Choroid plexus epithelial cell (primary cell): ENCODE results near the gene PDGFD.

ENCODE experiments used
- DNase-seq: peaks from one replicate; pipeline ENCODE4 v3.0.0-alpha.2; 2010; ENCODE audit warnings: low read depth
- H3K4me3 ChIP-seq: 2 replicates; pipeline ENCODE4 v1.5.1; 2011; ENCODE audit warnings: low read depth, mild to moderate bottlenecking, control low read depth, low read length, moderate library complexity
- TF ChIP-seq, protein P1 (sequence below): conservative IDR thresholded peaks from 2 replicates; pipeline ENCODE4 v1.5.1; 2011; ENCODE audit warnings: low read depth, mild to moderate bottlenecking, control low read depth, inconsistent platforms, low read length, moderate library complexity

PDGFD gene

DNA sequence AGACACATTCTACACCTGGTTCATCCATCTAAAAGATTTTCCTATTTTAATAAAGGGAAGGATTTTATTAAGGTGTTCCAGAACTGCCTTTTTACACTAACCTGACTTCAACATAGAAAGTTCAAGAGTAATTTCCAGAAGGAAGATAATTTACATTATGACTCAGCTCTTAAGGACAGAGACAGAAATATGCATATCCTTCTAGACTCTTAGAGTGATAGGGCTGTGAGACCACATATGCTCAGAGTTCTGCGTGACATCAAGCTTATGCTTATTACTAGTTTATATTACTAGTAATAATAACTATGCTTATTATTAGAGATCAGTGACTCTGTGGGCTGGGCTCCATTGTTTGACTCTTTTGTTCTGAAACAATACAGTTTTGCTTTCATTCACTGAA is 4.6 kb downstream of the PDGFD start:
- DNase-seq: peak; percentile 58
- TF ChIP-seq, protein P1, sequence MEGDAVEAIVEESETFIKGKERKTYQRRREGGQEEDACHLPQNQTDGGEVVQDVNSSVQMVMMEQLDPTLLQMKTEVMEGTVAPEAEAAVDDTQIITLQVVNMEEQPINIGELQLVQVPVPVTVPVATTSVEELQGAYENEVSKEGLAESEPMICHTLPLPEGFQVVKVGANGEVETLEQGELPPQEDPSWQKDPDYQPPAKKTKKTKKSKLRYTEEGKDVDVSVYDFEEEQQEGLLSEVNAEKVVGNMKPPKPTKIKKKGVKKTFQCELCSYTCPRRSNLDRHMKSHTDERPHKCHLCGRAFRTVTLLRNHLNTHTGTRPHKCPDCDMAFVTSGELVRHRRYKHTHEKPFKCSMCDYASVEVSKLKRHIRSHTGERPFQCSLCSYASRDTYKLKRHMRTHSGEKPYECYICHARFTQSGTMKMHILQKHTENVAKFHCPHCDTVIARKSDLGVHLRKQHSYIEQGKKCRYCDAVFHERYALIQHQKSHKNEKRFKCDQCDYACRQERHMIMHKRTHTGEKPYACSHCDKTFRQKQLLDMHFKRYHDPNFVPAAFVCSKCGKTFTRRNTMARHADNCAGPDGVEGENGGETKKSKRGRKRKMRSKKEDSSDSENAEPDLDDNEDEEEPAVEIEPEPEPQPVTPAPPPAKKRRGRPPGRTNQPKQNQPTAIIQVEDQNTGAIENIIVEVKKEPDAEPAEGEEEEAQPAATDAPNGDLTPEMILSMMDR: no peak
- no peak overlapping the region for H3K4me3 ChIP-seq

DNA sequence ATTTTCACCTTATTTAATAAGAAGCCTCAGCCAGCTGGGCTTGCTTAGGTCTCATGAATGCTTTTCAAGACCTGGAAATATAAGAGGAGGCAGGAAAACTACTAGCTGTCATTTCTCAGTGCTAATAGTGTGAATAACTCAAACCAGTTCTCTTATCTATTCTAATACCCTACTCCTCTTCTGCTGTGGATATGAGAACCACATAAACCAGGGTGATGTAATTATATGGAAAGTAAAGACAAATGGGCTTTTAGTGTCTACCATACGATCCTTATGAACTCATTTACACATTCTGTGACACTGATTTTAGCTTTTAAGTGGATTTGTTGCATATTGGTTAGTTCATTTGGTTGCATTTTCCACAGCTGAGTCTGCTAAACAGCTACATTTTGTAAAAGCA is 8.6 kb downstream of the PDGFD start:
- H3K4me3 ChIP-seq: no peak overlapping the region
- TF ChIP-seq, protein P1: no peak
- no peak for DNase-seq

DNA sequence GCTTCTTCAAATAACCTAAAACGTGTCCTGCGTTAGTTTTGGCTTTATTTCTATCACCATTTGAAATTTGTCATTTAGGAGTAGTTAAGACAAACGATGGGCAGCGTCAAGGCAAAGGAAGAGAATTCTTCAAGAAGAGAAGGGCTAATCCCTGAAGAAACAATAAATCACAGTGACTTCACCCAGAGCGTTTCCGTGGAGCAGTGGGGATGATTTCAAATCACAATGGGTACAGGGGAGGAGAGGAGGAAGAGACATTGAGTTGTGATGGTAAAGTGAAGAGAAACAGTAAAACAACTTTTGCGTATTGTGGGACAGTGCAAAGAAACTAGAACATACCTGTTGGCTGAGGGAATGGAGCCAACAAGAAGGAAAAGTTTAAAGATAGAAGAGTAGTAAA is 9.7 kb downstream of the PDGFD start:
- no peak overlapping the region for H3K4me3 ChIP-seq
- DNase-seq: no peak
- TF ChIP-seq, protein P1: no peak

DNA sequence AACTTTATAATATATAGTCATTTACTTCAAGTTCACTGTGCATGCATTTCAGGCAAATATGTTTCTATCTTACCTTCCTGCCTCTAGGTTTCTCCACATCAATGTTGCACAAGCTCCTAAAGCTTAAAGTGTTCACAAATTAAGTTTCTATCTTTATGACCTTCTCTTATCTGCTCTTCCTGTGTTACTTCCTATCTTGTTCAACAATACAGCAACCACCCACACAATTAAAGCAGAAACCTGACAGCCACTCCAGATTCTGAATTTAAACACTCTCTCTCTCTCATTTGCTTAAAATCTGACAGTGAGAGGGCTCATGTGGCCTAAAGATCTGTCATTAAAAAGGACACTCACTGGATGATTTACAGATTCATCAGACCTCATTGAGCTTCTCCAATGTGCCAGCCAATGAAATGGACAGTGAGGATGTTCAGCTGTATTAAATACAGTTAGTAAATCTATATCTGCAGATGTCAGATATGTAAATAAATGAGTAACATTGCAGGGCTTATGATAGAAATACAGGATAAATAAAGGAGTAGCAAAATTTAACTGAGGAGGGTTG is 10.9 kb downstream of the PDGFD start:
- no peak overlapping the region for H3K4me3 ChIP-seq
- TF ChIP-seq, protein P1: no peak
- DNase-seq: no peak

DNA sequence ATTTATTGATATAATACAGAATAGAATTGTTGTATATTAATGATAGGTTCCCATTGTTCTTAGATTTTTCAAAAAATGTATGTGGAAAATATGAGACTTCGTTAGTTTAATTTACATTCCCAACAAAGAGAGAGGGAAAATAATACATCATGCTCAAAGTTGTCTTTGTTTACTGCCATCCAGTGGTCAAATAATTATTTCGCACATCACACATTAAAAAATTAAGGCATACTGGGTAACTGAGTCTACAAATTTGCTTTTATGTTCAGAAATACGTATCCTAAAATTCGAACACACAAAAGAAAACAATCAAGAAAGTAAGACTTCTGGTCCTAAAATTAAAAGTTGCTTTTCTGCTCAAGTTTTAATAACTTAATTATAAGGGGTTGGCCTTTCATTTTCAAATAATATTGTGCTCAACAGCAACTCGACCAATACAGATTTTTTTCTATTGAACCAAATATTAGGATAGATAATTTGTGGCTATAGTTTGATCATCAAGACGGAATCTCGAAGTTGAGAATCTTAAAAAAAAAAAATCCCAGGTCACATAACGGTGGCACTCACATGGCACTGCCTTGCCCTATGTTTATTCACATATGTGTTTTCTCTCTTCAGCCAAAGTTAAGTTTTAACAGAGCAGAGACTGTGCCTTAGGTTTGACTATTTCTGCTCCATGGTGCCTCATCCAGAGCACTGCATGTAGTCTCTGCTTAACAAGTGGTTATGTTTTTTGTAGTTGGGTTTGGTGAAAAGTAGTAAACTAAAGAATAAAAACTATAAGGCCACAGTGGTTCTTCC is 12.3 kb downstream of the PDGFD start:
- TF ChIP-seq, protein P1: peak; percentile 47
- DNase-seq: peak; percentile 56
- H3K4me3 ChIP-seq: no peak overlapping the region

DNA sequence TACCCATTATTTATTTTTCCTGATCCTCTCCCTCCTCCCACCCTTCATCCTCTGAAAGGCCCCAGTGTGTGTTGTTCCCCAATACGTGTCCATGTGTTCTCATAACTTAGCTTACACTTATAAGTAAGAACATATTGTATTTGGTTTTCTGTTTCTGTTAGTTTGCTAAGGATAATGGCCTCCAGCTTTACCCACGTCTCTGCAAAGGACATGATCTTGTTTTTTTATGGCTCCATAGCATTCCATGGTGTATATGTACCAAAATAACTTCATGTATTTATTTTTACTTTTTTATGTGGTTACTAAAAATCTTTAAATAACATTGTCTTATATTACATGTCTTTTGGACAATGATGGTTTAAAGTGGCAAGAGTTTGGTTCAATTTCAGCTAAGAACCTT is 15.2 kb downstream of the PDGFD start:
- TF ChIP-seq, protein P1: no peak
- DNase-seq: no peak

DNA sequence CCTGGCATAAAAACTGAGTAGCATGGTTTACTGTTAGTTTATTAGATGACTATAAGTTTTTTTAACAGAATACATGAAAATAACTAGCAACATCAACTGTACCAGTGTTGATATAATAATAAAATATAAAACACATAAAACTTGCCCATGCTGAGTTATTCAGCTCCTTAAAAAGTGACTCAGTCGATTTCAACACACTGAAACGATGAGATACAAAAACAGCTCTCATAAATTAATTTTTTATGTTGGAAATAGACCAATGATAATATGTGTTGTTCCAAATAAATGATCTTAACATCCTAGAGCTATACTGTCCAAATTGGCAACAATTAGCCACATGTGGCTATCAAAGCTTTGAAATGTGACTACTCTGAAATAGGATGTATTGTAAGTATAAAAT is 15.9 kb downstream of the PDGFD start:
- peak; percentile 72 for DNase-seq
- TF ChIP-seq, protein P1: no peak
- H3K4me3 ChIP-seq: no peak overlapping the region

More for the DNA sequence above, 15.2 kb downstream of the PDGFD start:
- H3K4me3 ChIP-seq: no peak overlapping the region
